T47D (cell line): ENCODE results near the gene YAF2.

Source experiments
- DNase-seq, 2 experiments: peaks; one replicate each; pipeline versions ENCODE4 v3.0.0 to v3.0.0-alpha.2; 2011 to 2012; ENCODE audit warnings: low read depth in 1 of 2, low spot score in 1 of 2
- JUND ChIP-seq: IDR thresholded peaks from 2 replicates; pipeline ENCODE4 v1.6.1; 2012; ENCODE audit warnings: low read depth
- in situ Hi-C: cut with HindIII; loops from 2 replicates; pipeline ENCODE4 v1.10.0; 2016; ENCODE audit warnings: low sequenced_read_pairs, low pct_unique_long_range_greater_than_20kb

Gene YAF2

GRCh38 chr12:42119085-42119633, 118.9 kb downstream of the YAF2 start:
- no peak for DNase-seq
- in situ Hi-C loops = no loop called here
- no peak for TF ChIP-seq JUND

GRCh38 chr12:42118136-42118879, 119.7 kb downstream of the YAF2 start:
- in situ Hi-C loops = no loop called here
- DNase-seq = no peak
- TF ChIP-seq JUND = no peak

GRCh38 chr12:42109031-42109430, 129.0 kb downstream of the YAF2 start:
- DNase-seq = no peak
- no peak for TF ChIP-seq JUND
- in situ Hi-C loops = no loop called here
